GM18951 (cell line): Measurements from ENCODE around the gene CEP112.

Source experiments
- POLR2A ChIP-seq: IDR thresholded peaks from 4 replicates; pipeline ENCODE4 v1.6.1; 2011; ENCODE audit warnings: mild to moderate bottlenecking; ENCODE audit not compliant: insufficient read length, insufficient read depth; ENCODE audit errors: extremely low read depth
- in situ Hi-C: fragments of 300-500 bp; cut with MboI; formaldehyde crosslinking; loops from one replicate; pipeline ENCODE4 v1.12.0; 2022; ENCODE audit warnings: low sequenced_read_pairs, mixed read lengths, inconsistent platforms; ENCODE audit not compliant: unreplicated experiment

Gene CEP112

DNA sequence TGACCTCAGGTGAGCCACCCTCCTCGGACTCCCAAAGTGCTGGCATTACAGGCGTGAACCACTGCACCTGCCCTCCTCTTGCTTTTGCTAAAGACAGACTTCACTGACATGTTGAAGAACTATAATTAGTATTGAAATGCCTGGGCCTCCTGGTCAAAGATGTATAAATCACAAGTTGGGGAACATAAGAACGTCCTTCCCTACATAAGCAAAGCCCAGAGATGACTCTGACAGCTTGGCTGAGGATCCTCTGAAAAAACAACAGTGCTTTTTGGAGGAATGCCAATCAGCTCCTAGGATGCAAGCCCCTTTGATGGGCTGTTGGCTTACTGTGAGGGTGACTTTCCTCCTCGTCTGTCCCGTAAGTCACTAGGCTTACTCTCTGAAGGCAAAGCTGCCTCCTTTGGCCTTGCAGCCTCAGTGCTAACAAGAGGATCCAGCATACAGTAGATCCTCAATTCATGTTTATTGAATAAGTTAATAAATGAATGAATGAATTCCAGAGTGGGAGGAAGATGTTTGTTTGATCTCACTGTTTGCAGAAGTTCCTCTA lies 30.9 kb upstream of the CEP112 start:
- no peak for TF ChIP-seq POLR2A
- in situ Hi-C loops: no loop called here

DNA sequence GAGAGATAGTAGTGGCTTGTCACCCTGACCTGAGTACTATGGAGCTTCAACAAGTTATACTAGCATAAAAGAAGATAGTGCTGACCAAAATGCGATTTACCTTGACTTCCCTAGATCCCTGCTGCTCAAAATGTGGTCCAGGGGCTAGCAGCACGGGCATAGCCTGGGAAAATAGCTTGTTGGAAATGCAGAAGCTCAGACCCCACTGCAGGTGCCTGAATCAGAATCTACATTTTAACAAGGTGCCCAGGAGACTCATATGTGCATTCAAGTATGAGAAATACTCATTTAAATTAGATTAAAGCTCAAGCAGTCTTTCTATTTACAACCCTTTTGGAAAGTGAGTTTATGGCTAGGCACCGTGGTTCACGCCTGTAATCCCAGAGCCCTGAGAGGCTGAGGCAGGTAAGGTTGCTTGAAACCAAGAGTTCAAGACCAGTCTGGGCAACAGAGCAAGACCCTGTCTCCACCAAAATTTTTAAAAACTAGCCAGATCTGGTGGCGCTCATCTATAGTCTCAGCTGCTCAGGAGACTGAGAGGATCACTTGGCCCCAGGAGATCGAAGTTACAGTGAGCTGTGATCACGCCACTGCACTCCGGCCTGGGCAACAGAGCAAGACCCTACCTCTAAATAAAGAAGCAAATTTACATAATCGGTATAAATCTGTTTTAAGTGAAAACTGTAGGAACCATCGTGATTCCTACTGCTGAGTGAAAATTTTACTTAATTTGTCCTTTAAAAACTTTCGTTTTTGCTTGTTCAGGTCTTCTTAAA lies 30.0 kb upstream of the CEP112 start:
- TF ChIP-seq POLR2A: no peak
- in situ Hi-C loops: no loop called here

DNA sequence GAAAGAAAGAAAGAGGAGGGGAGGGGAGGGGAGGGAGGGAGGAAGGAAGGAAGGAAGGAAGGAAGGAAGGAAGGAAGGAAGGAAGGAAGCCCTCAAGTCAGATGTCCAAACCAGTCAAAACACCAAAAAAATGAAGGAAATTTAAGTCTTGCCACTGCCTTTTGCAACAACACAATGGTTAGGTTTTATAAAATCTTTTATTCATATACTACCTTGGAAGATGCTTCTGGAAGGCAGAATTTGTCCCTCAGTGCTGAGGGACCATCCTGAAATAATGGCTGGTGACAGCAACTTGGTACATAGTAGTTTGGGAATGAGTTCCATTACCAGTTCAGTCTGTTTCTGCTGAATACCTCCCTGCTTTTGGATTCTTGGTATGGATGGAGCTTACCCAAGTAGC lies 29.4 kb upstream of the CEP112 start:
- no peak for TF ChIP-seq POLR2A

DNA sequence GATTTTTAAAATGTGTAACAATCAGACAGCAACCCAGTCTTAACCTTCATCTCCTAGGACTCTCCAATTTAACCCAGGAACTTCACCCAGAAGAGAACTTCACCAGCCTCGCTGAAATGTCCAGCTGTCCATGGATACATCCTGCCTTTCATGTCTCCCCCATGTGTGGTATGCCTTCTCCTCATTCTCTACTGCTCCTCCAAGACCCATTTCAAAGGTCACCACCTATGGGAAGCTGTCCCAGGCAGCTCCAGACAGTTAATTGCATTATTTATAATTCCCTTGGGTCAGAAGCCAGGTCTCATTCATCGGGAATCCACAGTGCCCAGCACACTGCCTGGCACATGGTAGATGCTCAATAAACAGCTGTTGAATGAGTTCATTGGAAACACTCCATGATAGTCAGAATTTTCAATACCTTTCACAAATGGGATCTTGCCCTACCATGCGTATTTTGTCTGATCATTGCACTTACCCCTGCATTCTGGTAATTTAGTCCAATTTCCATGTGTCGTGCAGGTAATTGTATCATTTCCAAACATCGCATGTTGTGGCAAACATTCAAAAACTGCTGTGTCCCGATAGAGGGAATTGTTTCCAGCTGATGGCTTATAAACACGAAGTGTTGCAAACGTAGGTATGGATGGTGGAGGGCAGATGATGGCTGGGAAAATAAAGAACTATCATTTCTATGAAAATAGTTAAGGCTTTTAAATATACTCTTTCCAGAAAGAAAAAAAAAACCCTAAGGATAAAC lies 28.3 kb upstream of the CEP112 start:
- no peak for TF ChIP-seq POLR2A
- in situ Hi-C loops: no loop called here

More for the DNA sequence above, 29.4 kb upstream of the CEP112 start:
- in situ Hi-C loops: no loop called here

DNA sequence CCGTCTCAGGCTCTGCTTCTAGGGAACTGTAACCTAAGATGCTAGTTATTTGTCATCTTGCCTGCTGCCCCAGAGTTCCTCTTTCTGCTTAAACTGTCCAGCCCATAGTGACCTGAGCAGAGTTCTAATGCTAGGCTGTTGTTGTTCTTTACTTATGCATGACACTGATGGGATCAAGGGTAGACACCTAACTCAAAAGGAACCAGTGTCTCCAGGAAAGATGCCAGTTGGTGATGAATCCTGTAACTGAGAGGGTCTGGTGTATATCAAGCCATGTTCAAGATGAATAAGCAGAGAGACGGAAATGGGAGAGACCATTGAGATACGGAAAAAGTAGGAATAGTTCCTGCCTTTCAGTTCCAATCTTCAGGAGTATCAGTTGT lies 23.6 kb upstream of the CEP112 start:
- no peak for TF ChIP-seq POLR2A
- in situ Hi-C loops: no loop called here

DNA sequence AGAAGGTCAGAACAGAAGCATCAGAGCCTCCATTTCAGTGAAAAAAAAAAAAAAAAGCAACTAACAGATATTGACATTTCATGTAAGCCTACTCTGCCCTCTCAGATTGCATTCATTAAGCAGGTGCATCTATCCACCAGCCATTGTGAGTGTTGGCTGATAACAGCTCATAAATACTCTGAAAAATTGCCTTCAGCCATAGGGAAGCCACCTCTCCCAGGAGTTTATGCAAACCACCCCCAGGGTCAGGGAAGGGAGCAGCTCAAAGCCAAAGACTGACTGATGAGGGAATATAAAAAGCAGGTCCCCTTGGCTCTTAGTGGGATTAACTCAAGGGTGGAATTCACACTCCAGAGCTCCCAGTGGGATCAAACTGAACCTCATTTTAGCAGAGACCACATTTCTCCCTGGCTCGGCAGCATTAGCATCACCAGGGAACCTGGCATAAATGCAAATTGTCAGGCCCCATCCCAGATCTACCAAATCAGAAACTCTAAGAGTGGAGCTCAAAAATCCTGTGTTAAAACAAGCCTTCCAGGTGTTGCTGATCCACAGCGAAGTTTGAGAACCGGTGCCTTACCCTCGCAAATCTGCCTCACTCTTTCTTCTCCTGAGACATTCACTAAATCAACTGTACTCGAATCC lies 23.1 kb upstream of the CEP112 start:
- in situ Hi-C loops: no loop called here
- no peak for TF ChIP-seq POLR2A

DNA sequence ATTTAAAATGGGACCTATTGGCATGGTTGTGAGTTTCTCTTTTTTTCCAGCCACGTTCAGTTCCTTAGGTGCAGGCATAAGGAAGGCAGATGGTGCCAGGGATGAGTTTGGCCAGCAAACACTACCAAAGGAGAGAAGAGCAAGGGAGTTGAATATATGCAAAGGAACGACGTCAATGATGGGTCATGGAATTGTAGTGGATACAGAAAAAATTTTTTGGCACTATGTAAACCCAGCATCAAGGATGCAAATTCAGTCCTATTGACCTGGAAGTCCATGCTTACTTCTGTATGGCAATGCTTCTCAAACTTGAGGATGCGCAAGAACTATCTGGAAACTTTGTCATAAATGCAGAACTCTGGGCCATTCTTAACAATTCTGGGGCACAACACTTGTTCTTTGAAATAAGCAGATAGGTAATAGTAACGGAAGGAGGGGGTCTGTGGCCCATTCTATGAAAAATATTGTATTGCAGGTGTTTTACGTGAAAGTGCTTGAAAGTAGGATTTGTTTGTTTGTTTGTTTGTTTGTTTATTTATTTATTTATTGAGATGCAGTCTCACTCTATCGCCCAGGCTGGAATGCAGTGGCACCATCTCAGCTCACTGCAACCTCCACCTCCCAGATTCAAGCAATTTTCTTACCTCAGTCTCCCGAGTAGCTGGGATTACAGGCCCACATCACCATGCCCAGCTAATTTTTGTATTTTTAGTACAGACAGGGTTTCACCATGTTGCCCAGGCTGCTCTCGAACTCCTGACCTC lies 19.3 kb upstream of the CEP112 start:
- no peak for TF ChIP-seq POLR2A

DNA sequence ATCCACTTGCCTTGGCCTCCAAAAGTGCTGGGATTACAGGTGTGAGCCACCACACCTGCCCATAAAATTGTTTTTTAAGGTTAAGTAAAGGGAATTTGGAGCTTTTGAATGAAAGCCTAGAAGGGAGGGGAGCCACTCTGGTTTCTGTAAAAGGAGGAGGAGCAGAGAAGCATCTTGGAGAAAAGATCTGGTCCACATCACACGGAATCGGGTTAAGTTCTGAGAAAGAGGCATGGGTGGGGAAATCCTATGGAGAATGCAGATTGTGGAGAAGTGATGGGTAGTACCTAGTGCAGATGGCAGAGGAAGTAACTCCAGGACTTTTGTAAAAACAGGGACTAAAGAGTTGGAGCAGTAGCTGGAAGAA lies 18.3 kb upstream of the CEP112 start:
- in situ Hi-C loops: no loop called here
- TF ChIP-seq POLR2A: no peak

More for the DNA sequence above, 19.3 kb upstream of the CEP112 start:
- in situ Hi-C loops: no loop called here

DNA sequence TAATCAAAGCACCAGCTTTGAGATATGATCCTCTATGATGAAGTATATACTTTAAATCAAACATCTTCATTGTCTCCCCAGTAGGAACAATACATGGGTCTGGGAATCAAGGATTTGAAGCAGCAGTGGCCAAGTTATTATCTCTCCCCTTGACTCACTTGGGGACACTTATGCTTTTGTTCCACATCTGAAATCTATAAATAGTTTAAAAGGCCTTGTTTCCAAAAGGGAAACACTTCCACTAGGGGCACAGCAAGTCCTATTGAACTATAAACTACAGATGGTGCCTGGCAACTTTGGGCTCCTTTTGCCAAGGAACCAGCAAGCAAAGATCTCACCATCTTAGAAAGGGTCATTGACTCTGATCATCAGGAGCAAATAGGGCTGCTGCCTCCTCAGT lies 16.0 kb upstream of the CEP112 start:
- no peak for TF ChIP-seq POLR2A
- in situ Hi-C loops: no loop called here

DNA sequence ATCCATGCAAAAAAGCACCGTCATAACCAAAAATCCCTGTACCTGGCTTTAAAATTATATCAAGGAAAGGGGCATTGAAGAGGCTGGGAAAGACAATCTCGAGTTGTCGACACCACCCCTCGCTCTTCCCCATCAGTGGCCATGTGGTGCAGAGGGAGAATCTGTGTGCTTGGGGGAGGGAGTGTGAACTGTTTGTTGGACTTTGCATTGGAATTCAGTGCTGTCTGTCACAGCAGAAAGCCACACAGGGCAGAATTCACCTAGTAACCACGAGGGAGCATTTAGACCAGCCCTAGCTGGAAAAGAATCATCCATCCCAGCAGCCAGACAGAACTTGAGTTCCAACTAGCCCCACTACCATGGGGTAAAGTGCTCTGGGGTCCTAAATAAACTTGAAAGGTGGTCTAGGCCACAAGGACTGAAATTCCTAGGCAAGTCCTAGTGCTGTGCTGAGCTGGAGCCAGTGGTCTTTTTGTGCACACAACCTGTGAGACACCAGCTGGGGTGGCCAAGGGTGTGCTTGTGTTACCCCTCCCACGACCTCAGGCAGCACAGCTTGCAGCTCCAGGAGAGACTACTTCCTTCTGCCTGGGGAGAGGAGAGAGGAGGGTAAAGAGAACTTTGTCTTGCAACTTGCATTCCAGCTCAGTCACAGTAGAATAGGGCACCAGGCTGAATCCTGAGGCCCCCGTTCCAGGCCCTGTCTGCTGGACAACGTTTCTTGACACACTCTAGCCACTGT lies 11.5 kb upstream of the CEP112 start:
- in situ Hi-C loops: no loop called here
- TF ChIP-seq POLR2A: no peak

DNA sequence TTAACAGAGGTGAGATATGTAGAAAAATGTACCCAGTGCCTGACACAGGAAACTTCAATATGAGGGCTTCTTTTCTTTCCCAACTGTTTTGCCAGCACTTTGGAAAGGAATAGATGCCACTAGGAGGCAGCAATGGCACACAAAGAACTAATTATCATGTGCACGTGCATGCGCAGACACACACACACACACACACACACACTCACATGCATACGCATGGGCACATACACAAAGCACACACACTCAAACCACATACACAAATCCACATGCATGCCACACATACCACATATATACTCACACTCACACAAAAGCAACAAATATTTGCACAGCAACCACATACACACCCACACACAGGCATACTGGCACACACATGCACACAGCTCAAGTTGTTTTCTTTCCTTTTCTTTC lies 8.8 kb upstream of the CEP112 start:
- no peak for TF ChIP-seq POLR2A
- in situ Hi-C loops: no loop called here

DNA sequence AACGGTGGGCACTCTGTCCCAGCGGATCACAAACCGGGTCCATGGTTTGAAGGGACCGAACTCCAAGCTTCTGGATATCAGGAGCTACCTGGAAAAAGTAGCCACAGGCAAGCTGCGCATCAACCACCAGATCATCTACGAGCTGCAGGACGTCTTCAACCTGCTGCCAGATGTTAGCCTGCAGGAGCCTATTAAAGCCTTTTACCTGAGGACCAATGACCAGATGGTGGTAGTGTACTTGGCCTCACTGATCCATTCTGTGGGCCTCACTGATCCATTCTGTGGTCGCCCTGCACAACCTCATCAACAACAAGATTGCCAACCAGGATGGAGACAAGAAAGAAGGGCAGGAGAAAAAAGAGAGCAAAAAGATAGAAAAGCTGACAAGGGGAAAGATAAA lies 6.3 kb upstream of the CEP112 start:
- no peak for TF ChIP-seq POLR2A
- in situ Hi-C loops: no loop called here

DNA sequence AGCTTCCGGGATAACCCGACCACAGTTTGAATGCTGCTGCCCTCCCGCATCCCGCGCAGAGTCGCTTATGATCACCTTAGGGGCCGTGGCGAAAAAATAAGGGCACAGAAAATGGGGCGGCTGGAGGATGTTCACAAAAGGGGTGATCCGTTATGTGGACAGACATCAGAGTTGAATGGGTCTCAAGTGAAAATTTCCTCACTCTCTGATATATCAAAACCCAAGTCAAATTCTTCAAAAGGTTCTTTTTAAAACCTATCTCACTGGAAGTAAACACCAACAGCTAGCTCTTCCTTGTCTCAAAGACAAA lies 400 bp upstream of the CEP112 start:
- in situ Hi-C loops: no loop called here
- no peak for TF ChIP-seq POLR2A
